22Rv1 (cell line): ENCODE measurements around the gene CD46.

Experiments
- H3K27ac ChIP-seq: fragments of 450-650 bp; 2 replicates; pipeline ENCODE4 v1.5.1; 2017
- ZFX ChIP-seq: fragments of 450-650 bp; IDR thresholded peaks from 2 replicates; pipeline ENCODE4 v1.6.1; 2017; ENCODE audit warnings: antibody characterized with exemption, borderline replicate concordance
- TF ChIP-seq, protein P1 (sequence below): fragments of 450-650 bp; IDR thresholded peaks from 2 replicates; pipeline ENCODE4 v1.5.1; 2017; ENCODE audit warnings: mild to moderate bottlenecking

CD46 gene

DNA sequence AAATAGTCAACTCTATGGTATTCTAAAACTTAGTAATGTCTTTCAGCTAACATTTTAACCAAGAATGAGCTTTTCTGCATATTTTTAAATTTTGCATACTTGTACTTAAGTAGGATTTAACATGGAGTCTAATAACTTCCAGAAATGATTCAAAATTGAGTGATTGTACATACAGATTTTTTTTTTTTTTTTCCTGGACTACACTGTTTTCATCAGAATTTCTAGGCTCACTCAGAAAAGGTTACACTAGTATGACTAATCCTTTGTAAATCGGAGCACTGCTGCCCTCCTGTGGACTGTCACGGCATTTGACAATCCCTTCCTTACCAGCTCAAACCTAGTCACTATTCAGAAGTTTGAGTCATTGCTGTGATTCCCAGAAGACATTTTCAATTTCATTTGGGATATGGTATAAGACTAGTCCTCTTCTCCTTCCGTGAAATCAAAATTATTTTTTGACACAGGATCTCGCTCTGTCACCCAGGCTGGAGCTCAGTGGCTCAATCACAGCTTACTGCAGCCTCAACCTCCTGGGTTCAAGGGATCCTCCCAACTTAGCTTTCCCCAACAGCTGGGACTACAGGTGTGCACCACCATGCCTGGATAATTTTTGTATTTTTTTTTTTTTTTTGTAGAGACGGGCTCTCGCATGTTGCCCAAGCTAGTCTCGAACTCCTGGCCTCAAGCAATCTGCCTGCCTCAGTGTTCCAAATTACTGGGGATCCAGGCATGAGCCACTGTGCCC is 45.5 kb downstream of the CD46 start:
- no peak for TF ChIP-seq ZFX
- TF ChIP-seq, protein P1, sequence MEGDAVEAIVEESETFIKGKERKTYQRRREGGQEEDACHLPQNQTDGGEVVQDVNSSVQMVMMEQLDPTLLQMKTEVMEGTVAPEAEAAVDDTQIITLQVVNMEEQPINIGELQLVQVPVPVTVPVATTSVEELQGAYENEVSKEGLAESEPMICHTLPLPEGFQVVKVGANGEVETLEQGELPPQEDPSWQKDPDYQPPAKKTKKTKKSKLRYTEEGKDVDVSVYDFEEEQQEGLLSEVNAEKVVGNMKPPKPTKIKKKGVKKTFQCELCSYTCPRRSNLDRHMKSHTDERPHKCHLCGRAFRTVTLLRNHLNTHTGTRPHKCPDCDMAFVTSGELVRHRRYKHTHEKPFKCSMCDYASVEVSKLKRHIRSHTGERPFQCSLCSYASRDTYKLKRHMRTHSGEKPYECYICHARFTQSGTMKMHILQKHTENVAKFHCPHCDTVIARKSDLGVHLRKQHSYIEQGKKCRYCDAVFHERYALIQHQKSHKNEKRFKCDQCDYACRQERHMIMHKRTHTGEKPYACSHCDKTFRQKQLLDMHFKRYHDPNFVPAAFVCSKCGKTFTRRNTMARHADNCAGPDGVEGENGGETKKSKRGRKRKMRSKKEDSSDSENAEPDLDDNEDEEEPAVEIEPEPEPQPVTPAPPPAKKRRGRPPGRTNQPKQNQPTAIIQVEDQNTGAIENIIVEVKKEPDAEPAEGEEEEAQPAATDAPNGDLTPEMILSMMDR, result peak; percentile 96
- peak overlapping the region; percentile 21; the same call in 1 of the 2 replicates for H3K27ac ChIP-seq

DNA sequence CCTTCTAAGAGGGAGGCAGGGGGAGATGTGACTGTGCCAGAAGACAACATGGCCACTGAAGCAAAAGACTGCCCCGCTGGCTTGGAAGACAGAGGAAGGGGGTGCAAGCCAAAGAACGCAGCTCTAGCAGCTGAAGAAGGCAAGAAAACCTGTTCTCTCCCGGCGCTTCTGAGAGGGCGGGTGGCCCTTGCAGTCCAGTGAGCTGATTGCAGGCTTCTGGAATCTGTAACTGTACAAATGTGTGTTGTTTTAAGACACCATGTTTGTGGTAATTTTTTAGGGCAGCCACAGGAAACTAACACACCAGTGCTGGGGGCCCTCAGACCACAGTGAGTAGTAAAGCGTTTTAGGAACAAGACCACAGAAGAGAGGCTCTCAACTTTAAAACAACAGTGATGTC is 47.0 kb downstream of the CD46 start:
- TF ChIP-seq, protein P1, result no peak
- no peak for TF ChIP-seq ZFX
- H3K27ac ChIP-seq, result peak overlapping the region; percentile 21

DNA sequence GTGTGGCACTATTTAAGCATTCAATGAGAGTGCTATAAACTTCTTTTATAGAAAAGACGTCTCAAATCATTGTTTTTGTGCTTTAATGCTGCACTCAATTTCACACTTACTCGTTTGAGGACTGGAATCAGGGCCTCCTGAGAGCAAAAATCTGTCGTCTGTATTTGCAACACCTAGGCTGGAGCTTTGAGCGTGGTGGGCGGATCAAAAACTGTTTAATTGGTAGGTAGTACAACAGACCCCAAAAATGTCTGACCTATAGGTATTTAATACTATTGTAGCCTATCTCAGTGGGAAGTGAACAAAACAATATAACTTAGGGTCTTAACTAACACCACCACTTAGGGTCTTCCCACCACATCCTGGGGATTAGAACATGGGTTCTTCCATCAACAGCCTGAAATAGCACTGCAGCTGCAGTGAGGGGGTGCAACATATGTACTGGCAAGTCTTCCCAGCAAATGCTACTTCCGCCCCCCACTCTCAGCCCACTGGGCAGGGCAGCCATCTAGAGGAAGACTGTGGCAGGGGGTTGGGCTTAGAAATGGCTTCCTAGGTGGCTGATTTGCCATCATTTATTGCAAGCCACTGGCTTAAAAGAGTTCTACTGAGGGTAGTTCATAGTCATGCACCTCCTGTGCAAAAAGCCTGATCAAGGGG is 48.3 kb downstream of the CD46 start:
- H3K27ac ChIP-seq, result peak overlapping the region; percentile 24; the same call in 1 of the 2 replicates
- TF ChIP-seq, protein P1, result no peak
- TF ChIP-seq ZFX, result no peak

DNA sequence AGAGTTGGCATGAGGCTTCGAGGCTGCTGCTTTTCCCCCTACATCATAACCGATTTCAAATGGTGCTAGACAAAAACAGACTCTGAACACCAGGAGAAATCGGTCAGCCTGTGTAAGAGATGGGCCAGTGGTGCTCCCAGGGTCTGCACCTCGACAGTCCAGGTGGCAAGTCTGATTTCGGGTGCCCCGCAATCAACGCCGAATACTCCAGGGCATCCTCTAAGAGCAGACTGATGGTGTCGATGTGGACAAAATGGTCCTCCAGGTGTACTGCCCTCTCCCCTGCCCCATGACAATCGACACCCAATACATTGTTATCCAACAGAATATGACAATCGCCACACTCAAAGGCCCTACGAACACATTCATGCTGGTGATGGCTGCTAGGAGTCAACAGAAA is 50.0 kb downstream of the CD46 start:
- H3K27ac ChIP-seq, result no peak overlapping the region; the same call in 1 of the 2 replicates
- TF ChIP-seq, protein P1, result no peak
- no peak for TF ChIP-seq ZFX

DNA sequence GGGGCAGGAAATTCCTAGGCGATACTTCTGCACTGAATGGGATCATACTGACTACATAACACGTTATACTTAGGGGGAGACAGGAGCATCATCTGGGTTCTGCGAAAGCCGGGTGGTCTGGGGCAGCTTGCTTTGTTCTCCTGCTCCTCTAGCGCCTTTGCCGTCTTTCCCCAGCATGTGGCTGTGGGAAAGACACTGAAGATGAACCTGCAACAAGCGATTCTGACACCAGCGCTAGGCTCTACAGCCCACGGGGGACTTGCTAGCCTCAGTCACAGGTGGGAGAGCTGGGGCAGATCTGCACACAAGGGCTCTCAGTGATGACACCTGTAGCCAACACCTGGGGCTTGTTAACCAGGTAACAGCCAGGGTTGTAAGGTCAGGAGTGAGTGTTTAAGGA is 51.8 kb downstream of the CD46 start:
- H3K27ac ChIP-seq, result no peak overlapping the region
- TF ChIP-seq ZFX, result no peak
- TF ChIP-seq, protein P1, result no peak

DNA sequence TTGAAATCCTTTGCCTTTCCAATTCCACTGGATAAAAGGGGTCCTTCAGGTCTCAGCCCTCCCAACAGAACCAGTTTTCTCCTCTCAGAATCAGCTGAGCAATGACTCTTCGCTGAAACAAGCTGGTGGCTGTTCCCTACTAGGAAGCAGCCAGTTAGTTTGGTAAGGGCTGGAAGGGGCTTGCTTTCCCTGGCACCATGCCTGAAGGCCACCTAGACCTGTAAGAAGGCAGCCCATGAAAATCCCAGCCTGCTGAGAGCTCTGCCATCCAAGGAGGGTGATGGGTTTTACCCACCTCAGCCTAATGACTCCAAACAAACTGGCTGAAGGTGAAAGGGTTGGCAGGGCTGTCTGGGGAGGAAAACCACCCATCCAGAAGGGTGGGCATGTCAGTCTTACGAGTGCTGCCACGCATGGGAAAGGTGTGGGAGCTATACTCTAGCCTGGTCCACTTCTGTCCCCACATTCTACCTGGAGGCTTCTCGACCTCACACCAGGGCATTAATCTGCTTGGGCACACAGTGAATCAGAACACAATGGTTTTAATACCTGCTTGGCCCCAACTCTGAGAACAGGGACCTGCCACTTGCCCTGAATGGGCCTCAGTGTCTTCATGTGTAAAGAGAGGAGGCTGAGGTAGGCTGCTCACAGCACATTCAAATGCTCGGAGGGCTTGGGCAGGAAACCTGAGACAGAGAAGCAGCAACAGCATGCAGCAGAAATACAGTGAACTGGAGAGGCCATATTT is 53.0 kb downstream of the CD46 start:
- no peak overlapping the region for H3K27ac ChIP-seq
- TF ChIP-seq, protein P1, result no peak
- no peak for TF ChIP-seq ZFX
